Measurements from ENCODE around the gene MUC7. TPM values are rescaled to one million over a fixed set of nuclear protein-coding genes. Genes with fewer than 3 reads are reported as not detected.

Gene MUC7
- total RNA-seq, 1 donor from 2014 or later = not detected

DNA sequence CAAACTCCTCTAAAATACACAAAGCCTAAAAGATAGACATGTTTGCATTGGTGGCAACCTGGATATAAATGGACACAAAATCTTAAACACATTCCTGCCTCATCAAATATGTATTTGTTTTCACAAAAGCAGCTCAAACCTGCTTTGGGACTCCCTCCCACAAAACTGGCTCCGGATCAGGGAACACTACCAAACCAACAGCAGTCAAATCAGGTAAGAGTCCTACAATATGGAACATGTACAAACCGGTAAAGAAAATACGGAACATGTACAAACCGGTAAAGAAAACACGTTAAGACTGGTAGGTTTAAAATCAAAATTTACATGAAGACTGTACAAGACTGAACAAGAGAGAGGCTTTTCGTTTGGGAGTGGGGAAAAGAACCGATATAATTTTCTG lies 50.6 kb downstream of the MUC7 start:
- no peak for DNase-seq (ENCODE audit: missing footprints)
- ATAC-seq = no peak
- intact Hi-C loops (cut with DNase I) = no loop called here

DNA sequence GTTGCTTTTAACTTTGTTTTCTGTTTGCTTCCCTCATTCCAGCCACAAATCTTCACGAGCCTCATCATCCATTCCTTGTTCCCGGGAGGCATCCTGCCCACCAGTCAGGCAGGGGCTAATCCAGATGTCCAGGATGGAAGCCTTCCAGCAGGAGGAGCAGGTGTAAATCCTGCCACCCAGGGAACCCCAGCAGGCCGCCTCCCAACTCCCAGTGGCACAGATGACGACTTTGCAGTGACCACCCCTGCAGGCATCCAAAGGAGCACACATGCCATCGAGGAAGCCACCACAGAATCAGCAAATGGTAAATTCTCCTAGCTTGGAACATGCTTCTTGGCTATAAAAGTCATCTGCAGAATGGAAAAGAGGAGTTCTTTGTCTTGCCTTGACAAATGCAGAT lies 59.0 kb downstream of the MUC7 start:
- intact Hi-C loops (cut with DNase I) = no loop called here
- ATAC-seq (no peak), DNase-seq (ENCODE audit: missing footprints) (no peak)

DNA sequence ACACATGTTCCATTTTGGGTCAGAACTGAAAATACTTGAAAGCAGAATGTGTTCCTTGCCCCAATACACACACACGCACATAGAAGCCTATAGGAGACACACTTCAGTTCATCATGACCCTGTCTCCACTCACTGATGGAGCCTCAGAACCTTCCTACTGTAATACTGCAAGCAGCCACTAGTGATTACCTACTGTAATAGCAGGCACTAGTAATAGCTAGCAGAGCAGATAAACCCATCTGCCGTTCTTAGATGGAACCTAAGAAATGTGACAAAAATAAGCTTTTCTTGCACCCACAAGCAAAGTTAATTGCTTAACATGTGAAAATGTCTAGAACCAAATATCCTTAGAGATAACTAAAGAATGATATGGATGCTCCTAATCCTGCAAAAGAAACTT lies 60.0 kb downstream of the MUC7 start:
- ATAC-seq = no peak
- intact Hi-C loops (cut with DNase I) = no loop called here

More for the DNA sequence above, 60.0 kb downstream of the MUC7 start:
- DNase-seq (ENCODE audit: missing footprints) = no peak

Other genes starting within 250 kb of the MUC7 start
- gene FDCSP, start 246.1 kb upstream of the MUC7 start, total RNA-seq = not detected
- not detected for gene CSN3, start 229.6 kb upstream of the MUC7 start, total RNA-seq
- gene CABS1, start 137.2 kb upstream of the MUC7 start, total RNA-seq = not detected
- gene SMR3A, start 111.4 kb upstream of the MUC7 start, total RNA-seq = not detected
- not detected for gene SMR3B, start 89.1 kb upstream of the MUC7 start, total RNA-seq
- gene OPRPN, start 74.3 kb upstream of the MUC7 start, total RNA-seq = not detected
- not detected for gene AMTN, start 46.4 kb downstream of the MUC7 start, total RNA-seq
- not detected for gene AMBN, start 120.1 kb downstream of the MUC7 start, total RNA-seq
- 3.5 TPM for gene ENAM, start 156.5 kb downstream of the MUC7 start, total RNA-seq
- gene JCHAIN, start 194.3 kb downstream of the MUC7 start, total RNA-seq = 6.5 TPM
- gene UTP3, start 216.3 kb downstream of the MUC7 start, total RNA-seq = 14.8 TPM
- 23.0 TPM for gene RUFY3, start 249.8 kb downstream of the MUC7 start, total RNA-seq